Duodenal mucosa (tissue), 2 donors: ENCODE data around the gene PRDX3.

Experiments used
- H3K27ac ChIP-seq: one replicate; pipeline ENCODE4 v1.7.0; 2013; ENCODE audit warnings: low read depth, low read length
- H3K27me3 ChIP-seq, 2 donors: one replicate each; pipeline ENCODE4 v1.7.0; 2013; ENCODE audit warnings: low read length in 2 of 2, control low read depth in 1 of 2; ENCODE audit not compliant: insufficient read depth in 2 of 2, control insufficient read depth in 1 of 2
- H3K36me3 ChIP-seq, 2 donors: one replicate each; pipeline ENCODE4 v1.7.0; 2013; ENCODE audit warnings: low read length in 2 of 2, control low read depth in 1 of 2; ENCODE audit not compliant: insufficient read depth in 2 of 2, control insufficient read depth in 1 of 2
- H3K4me1 ChIP-seq, 2 donors: one replicate each; pipeline ENCODE4 v1.7.0; 2013; ENCODE audit warnings: low read length in 2 of 2, control low read depth in 1 of 2; ENCODE audit not compliant: insufficient read depth in 2 of 2, control insufficient read depth in 1 of 2
- H3K4me3 ChIP-seq, 2 donors: one replicate each; pipeline ENCODE4 v1.7.0; 2013; ENCODE audit warnings: low read length in 2 of 2, low read depth in 1 of 2
- H3K9ac ChIP-seq, 2 donors: one replicate each; pipeline ENCODE4 v1.7.0; 2013; ENCODE audit warnings: low read length in 2 of 2, low read depth in 1 of 2
- H3K9me3 ChIP-seq, 2 donors: one replicate each; pipeline ENCODE4 v1.7.0; 2013; ENCODE audit warnings: low read length in 2 of 2, control low read depth in 1 of 2; ENCODE audit not compliant: control insufficient read depth in 1 of 2

PRDX3 gene

GRCh38 chr10:119207366-119207666 is 28.7 kb upstream of the PRDX3 start, which contains the start of gene GRK5:
Gene GRK5, plus strand, starts transcription at chr10:119207571. Its CDS starts 347 bp downstream, at chr10:119207918.
- no peaks in the 10 kb centered on the region for H3K36me3 ChIP-seq
- peaks cover 29 to 40% of the 10 kb centered on the region in 2 donors for H3K4me1 ChIP-seq
- H3K9me3 ChIP-seq, result no peaks in the 10 kb centered on the region
- peak within 1 kb of the TSS; percentile 92 to 96 for H3K4me3 ChIP-seq
- peak within 1 kb of the TSS; percentile 91 for H3K27ac ChIP-seq
- H3K27me3 ChIP-seq, result no peaks in the 10 kb centered on the region
- H3K9ac ChIP-seq, result peak within 1 kb of the TSS; percentile 88 to 94

- Histone ChIP-seq H3K4me3 (peak overlapping the region; percentile 65 to 71), H3K36me3 (no peaks in the 10 kb centered on the region), H3K9ac (peak overlapping the region; percentile 66 to 67), H3K27me3 (no peaks in the 10 kb centered on the region), H3K4me1 (peaks cover 25 to 35% of the 10 kb centered on the region in 2 donors), H3K9me3 (no peaks in the 10 kb centered on the region), H3K27ac (peak overlapping the region; percentile 91)
Measured at GRCh38 chr10:119206603-119207365, 28.2 kb upstream of the PRDX3 start.

- peaks cover 22 to 27% of the 10 kb centered on the region in 2 donors for H3K4me1 ChIP-seq
- H3K27ac ChIP-seq, result peak overlapping the region; percentile 91
- peak overlapping the region; percentile 66 to 67 for H3K9ac ChIP-seq
- no peaks in the 10 kb centered on the region for H3K27me3 ChIP-seq
- H3K36me3 ChIP-seq, result no peaks in the 10 kb centered on the region
- H3K4me3 ChIP-seq, result peak overlapping the region; percentile 65 to 71
- H3K9me3 ChIP-seq, result no peaks in the 10 kb centered on the region
Measured at GRCh38 chr10:119205894-119206602, 27.4 kb upstream of the PRDX3 start.

GRCh38 chr10:119203006-119203405 is 24.4 kb upstream of the PRDX3 start:
- Histone ChIP-seq H3K4me3 (no peak overlapping the region), H3K27me3 (no peaks in the 10 kb centered on the region), H3K9ac (no peak overlapping the region), H3K27ac (no peak overlapping the region), H3K9me3 (no peaks in the 10 kb centered on the region), H3K4me1 (peaks cover 8 to 10% of the 10 kb centered on the region in 2 donors), H3K36me3 (no peaks in the 10 kb centered on the region)

GRCh38 chr10:119201233-119201632 is 22.6 kb upstream of the PRDX3 start:
- Histone ChIP-seq H3K4me3 (no peak overlapping the region), H3K9me3 (no peaks in the 10 kb centered on the region), H3K4me1 (peaks cover 6 to 7% of the 10 kb centered on the region in 2 donors), H3K27ac (no peak overlapping the region), H3K36me3 (no peaks in the 10 kb centered on the region), H3K27me3 (no peaks in the 10 kb centered on the region), H3K9ac (no peak overlapping the region)

GRCh38 chr10:119199231-119199992 is 20.8 kb upstream of the PRDX3 start:
- H3K9me3 ChIP-seq, result no peaks in the 10 kb centered on the region
- no peaks in the 10 kb centered on the region for H3K36me3 ChIP-seq
- H3K9ac ChIP-seq, result no peak overlapping the region
- H3K27me3 ChIP-seq, result no peaks in the 10 kb centered on the region
- no peak overlapping the region for H3K4me3 ChIP-seq
- H3K4me1 ChIP-seq, result no peaks in the 10 kb centered on the region
- H3K27ac ChIP-seq, result no peak overlapping the region

- H3K9ac ChIP-seq, result peak overlapping the region in 1 of 2 donors; percentile 5
- no peaks in the 10 kb centered on the region for H3K36me3 ChIP-seq
- H3K4me1 ChIP-seq, result no peaks in the 10 kb centered on the region
- no peaks in the 10 kb centered on the region for H3K27me3 ChIP-seq
- H3K9me3 ChIP-seq, result no peaks in the 10 kb centered on the region
- no peak overlapping the region for H3K4me3 ChIP-seq
- H3K27ac ChIP-seq, result no peak overlapping the region
Measured at GRCh38 chr10:119198438-119198837, 19.8 kb upstream of the PRDX3 start.

GRCh38 chr10:119197921-119198320 is 19.3 kb upstream of the PRDX3 start:
- Histone ChIP-seq H3K9me3 (no peaks in the 10 kb centered on the region), H3K4me1 (no peaks in the 10 kb centered on the region), H3K27ac (no peak overlapping the region), H3K9ac (no peak overlapping the region), H3K36me3 (no peaks in the 10 kb centered on the region), H3K4me3 (no peak overlapping the region), H3K27me3 (no peaks in the 10 kb centered on the region)

GRCh38 chr10:119191881-119192280 is 13.3 kb upstream of the PRDX3 start:
- Histone ChIP-seq H3K27me3 (no peaks in the 10 kb centered on the region), H3K9me3 (no peaks in the 10 kb centered on the region), H3K4me1 (no peaks in the 10 kb centered on the region), H3K4me3 (no peak overlapping the region), H3K27ac (no peak overlapping the region), H3K9ac (no peak overlapping the region), H3K36me3 (no peaks in the 10 kb centered on the region)
